B cell (primary cell): ENCODE measurements around the gene CERS1. TPM values are rescaled to one million over a fixed set of nuclear protein-coding genes. Genes with fewer than 3 reads are reported as not detected.

ENCODE experiments used
- ATAC-seq: fragments of 200-7000 bp; cut with Tn5 transposase; one replicate; pipeline ENCODE4 v1.10.0; 2021; ENCODE audit warnings: low read depth, mild to moderate bottlenecking, moderate number of reproducible peaks, moderate library complexity
- CTCF ChIA-PET: fragments of 350-600 bp; sonication (Branson Sonifier 250); formaldehyde crosslinking; loops from one replicate; lab custom pipeline; 2021; ENCODE audit warnings: antibody characterized with exemption, inconsistent platforms; lab: Charles Lee
- POLR2A ChIA-PET: fragments of 350-600 bp; sonication (Branson Sonifier 250); formaldehyde crosslinking; loops from one replicate; lab custom pipeline; 2021; ENCODE audit warnings: antibody characterized with exemption; lab: Charles Lee
- DNase-seq: peaks from one replicate; pipeline ENCODE4 v3.0.0; 2013
- H2AFZ ChIP-seq: 2 replicates; pipeline ENCODE4 v1.6.1; 2012; ENCODE audit warnings: mild to moderate bottlenecking, low read depth, low read length; ENCODE audit not compliant: insufficient read depth, poor library complexity, severe bottlenecking
- H3K27ac ChIP-seq, 2 donors: 1 replicate in 1 of 2; 2 replicates in 1 of 2; pipeline ENCODE4 v1.5.1; 2012 to 2013; ENCODE audit warnings: low read length in 2 of 2, mild to moderate bottlenecking in 2 of 2, moderate library complexity in 1 of 2
- H3K27me3 ChIP-seq, 4 experiments: fragments of 200-600 bp in 1 of 4; sonication (generic) in 1 of 4; replicated peaks in 1 of 4; 1 replicate in 2 of 4; 2 replicates in 2 of 4; pipeline versions ENCODE4 v1.6.1 to v1.7.0; 2013 to 2016; ENCODE audit warnings: low read length in 3 of 4, mild to moderate bottlenecking in 2 of 4, mixed read lengths in 1 of 4, moderate library complexity in 1 of 4; ENCODE audit not compliant: insufficient read depth in 4 of 4, control insufficient read depth in 3 of 4; ENCODE audit errors: control extremely low read depth in 1 of 4
- H3K36me3 ChIP-seq, 2 experiments: replicated peaks in 1 of 2; 1 replicate in 1 of 2; 2 replicates in 1 of 2; pipeline versions ENCODE4 v1.6.1 to v1.7.1; 2013; ENCODE audit warnings: low read length in 1 of 2; ENCODE audit not compliant: insufficient read depth in 2 of 2, control insufficient read depth in 1 of 2; ENCODE audit errors: control extremely low read depth in 1 of 2, extremely low read depth in 1 of 2
- H3K4me1 ChIP-seq, 2 donors: fragments of 200-600 bp in 1 of 2; sonication (generic) in 1 of 2; 1 replicate in 1 of 2; 2 replicates in 1 of 2; pipeline versions ENCODE4 v1.5.1 to v1.6.1; 2013 to 2017; ENCODE audit warnings: low read length in 2 of 2; ENCODE audit not compliant: control insufficient read depth in 2 of 2, insufficient read depth in 2 of 2
- H3K4me2 ChIP-seq: replicated peaks from 2 replicates; pipeline ENCODE3; 2012; ENCODE audit warnings: mild to moderate bottlenecking, low read depth, low read length; ENCODE audit not compliant: poor library complexity, severe bottlenecking
- H3K4me3 ChIP-seq, 5 experiments: fragments of 200-600 bp in 1 of 5; sonication (generic) in 1 of 5; 1 replicate in 3 of 5; 2 replicates in 2 of 5; pipeline versions ENCODE4 v1.5.1 to v1.7.0; 2011 to 2016; ENCODE audit warnings: low read length in 4 of 5, mild to moderate bottlenecking in 4 of 5, low read depth in 2 of 5, control low read depth in 1 of 5, moderate library complexity in 1 of 5; ENCODE audit not compliant: insufficient read depth in 1 of 5; ENCODE audit errors: control extremely low read depth in 1 of 5, extremely low read depth in 1 of 5
- H3K79me2 ChIP-seq: fragments of 200-600 bp; sonication (generic); one replicate; pipeline ENCODE4 v1.6.0; 2016; ENCODE audit warnings: low read length; ENCODE audit not compliant: control insufficient read depth, insufficient read depth
- H3K9ac ChIP-seq: fragments of 200-600 bp; sonication (generic); 2 replicates; pipeline ENCODE4 v1.6.1; 2017; ENCODE audit warnings: mild to moderate bottlenecking, low read length, moderate library complexity
- H3K9me3 ChIP-seq, 3 donors: one replicate each; pipeline versions ENCODE4 v1.6.1 to v1.7.1; 2013; ENCODE audit warnings: low read length in 2 of 3; ENCODE audit not compliant: control insufficient read depth in 2 of 3, insufficient read depth in 1 of 3; ENCODE audit errors: control extremely low read depth in 1 of 3
- H4K20me1 ChIP-seq: 2 replicates; pipeline ENCODE4 v1.6.0; 2012; ENCODE audit warnings: mild to moderate bottlenecking, low read length; ENCODE audit not compliant: insufficient read depth, control insufficient read depth, poor library complexity, severe bottlenecking
- H3K27ac Mint-ChIP-seq: one replicate; pipeline ENCODE4 v1.8.0; 2021; ENCODE audit warnings: mixed read lengths
- H3K27me3 Mint-ChIP-seq: one replicate; pipeline ENCODE4 v1.8.0; 2021; ENCODE audit warnings: mixed read lengths
- H3K4me1 Mint-ChIP-seq: one replicate; pipeline ENCODE4 v1.8.0; 2021; ENCODE audit warnings: mixed read lengths
- H3K4me3 Mint-ChIP-seq: one replicate; pipeline ENCODE4 v1.8.0; 2021; ENCODE audit warnings: mixed read lengths
- H3K9me3 Mint-ChIP-seq: one replicate; pipeline ENCODE4 v1.8.0; 2022; ENCODE audit warnings: mixed read lengths; ENCODE audit not compliant: insufficient read depth
- EZH2 ChIP-seq: IDR thresholded peaks from 2 replicates; pipeline ENCODE4 v1.6.1; 2012; ENCODE audit warnings: borderline replicate concordance, low read depth, mild to moderate bottlenecking, moderate library complexity, low read length; ENCODE audit not compliant: insufficient read depth, poor library complexity, severe bottlenecking
- WGBS: methylation state at CpG from one replicate; pipeline ENCODE4 v1.1.5; 2013; ENCODE audit warnings: missing lambda C conversion rate; ENCODE audit not compliant: insufficient coverage; 5-methylcytosine and 5-hydroxymethylcytosine counted together
- intact Hi-C: fragments of 100-400 bp; cut with micrococcal nuclease; formaldehyde crosslinking; loops from one replicate; pipeline ENCODE4 v1.10.0; 2022
- polyA plus RNA-seq: library from polyadenylated mRNA; depleted of rRNA; stranded (reverse); fragments of >200 nt; gene quantifications from 2 replicates; pipeline ENCODE4 v1.2.3, GENCODE V29; 2012
- total RNA-seq, 2 donors: library from RNA; stranded (reverse); fragments of 120-200 nt in 1 of 2; gene quantifications; 1 replicate in 1 of 2; 2 replicates in 1 of 2; pipeline versions ENCODE4 v1.2.3 to v1.2.4, GENCODE V29; 2013 to 2022
- TF ChIP-seq, protein P1 (sequence below): fragments of 200-600 bp; IDR thresholded peaks from one replicate; pipeline ENCODE4 v1.8.0; 2022; ENCODE audit warnings: antibody characterized with exemption, mild to moderate bottlenecking

CERS1 gene
- total and polyA plus RNA-seq, 2 donors (not counting 1 experiment from before 2014, with no cell fraction given): not detected

DNA sequence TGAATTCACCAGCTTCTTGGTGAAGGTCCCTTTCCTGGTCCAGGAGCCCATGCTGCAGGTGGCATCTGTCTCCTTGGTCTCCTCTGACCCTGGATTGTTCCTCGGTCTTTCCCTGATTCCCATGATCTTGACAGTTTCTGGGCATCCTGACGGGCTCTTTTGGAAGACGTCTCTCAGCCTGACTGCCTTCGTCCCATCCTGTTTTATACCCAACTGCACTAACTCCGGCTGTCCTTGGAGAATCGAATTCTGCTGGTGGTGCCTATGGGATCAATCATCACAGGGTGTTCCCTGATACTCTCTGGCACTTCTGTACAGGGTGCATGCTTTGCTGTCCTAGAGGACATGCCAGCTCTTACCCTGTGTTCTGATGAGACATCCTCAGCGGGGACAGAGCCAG is 19.1 kb downstream of the CERS1 start:
- Mint-ChIP-seq H3K27me3 (peaks cover 8% of the 10 kb centered on the region), H3K4me1 (no peaks in the 10 kb centered on the region), H3K27ac (no peak overlapping the region), H3K9me3 (peaks cover 3% of the 10 kb centered on the region), H3K4me3 (no peak overlapping the region)
- TF ChIP-seq, protein P1, sequence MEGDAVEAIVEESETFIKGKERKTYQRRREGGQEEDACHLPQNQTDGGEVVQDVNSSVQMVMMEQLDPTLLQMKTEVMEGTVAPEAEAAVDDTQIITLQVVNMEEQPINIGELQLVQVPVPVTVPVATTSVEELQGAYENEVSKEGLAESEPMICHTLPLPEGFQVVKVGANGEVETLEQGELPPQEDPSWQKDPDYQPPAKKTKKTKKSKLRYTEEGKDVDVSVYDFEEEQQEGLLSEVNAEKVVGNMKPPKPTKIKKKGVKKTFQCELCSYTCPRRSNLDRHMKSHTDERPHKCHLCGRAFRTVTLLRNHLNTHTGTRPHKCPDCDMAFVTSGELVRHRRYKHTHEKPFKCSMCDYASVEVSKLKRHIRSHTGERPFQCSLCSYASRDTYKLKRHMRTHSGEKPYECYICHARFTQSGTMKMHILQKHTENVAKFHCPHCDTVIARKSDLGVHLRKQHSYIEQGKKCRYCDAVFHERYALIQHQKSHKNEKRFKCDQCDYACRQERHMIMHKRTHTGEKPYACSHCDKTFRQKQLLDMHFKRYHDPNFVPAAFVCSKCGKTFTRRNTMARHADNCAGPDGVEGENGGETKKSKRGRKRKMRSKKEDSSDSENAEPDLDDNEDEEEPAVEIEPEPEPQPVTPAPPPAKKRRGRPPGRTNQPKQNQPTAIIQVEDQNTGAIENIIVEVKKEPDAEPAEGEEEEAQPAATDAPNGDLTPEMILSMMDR: no peak
- TF ChIP-seq EZH2: no peak
- Histone ChIP-seq H3K4me1 (no peaks in the 10 kb centered on the region), H3K4me3 (no peak overlapping the region), H3K27ac (no peak overlapping the region), H3K4me2 (no peak overlapping the region), H3K36me3 (no peaks in the 10 kb centered on the region), H4K20me1 (no peaks in the 10 kb centered on the region), H3K27me3 (peaks cover 0 to 8% (median under 1%) of the 10 kb centered on the region in 4 experiments), H2AFZ (no peak overlapping the region), H3K9ac (no peak overlapping the region), H3K79me2 (no peaks in the 10 kb centered on the region), H3K9me3 (peaks cover 0 to 27% (median 4%) of the 10 kb centered on the region in 3 donors)
- WGBS: 99% methylated on average over 7 of the region's 7 CpGs
- DNase-seq (no peak), ATAC-seq (no peak)
- intact Hi-C loops: no loop called here
- ChIA-PET CTCF (no interaction called here), POLR2A (no interaction called here)

GRCh38 chr19:18875726-18876125 is 20.2 kb downstream of the CERS1 start:
- Histone ChIP-seq H3K4me3 (no peak overlapping the region), H4K20me1 (no peaks in the 10 kb centered on the region), H3K4me2 (no peak overlapping the region), H3K27ac (no peak overlapping the region), H3K36me3 (no peaks in the 10 kb centered on the region), H3K9ac (no peak overlapping the region), H3K27me3 (peaks cover 0 to 20% (median 3%) of the 10 kb centered on the region in 4 experiments), H3K4me1 (peaks cover under 1 to 1% of the 10 kb centered on the region in 2 donors), H2AFZ (no peak overlapping the region), H3K79me2 (no peaks in the 10 kb centered on the region), H3K9me3 (peaks cover 0 to 27% (median 4%) of the 10 kb centered on the region in 3 donors)
- ChIA-PET POLR2A (no interaction called here), CTCF (interaction anchor here (0.7 to 1.1 kb wide), 2 partner anchors 10 to 19 kb away, joined by 3 read pairs; no protein-coding TSS in a partner anchor)
- TF ChIP-seq, protein P1: no peak
- no peak for TF ChIP-seq EZH2
- Mint-ChIP-seq H3K27me3 (peaks cover 17% of the 10 kb centered on the region), H3K4me1 (peaks cover 8% of the 10 kb centered on the region), H3K4me3 (no peak overlapping the region), H3K9me3 (peaks cover 3% of the 10 kb centered on the region), H3K27ac (no peak overlapping the region)
- WGBS: 98% methylated on average over 5 of the region's 5 CpGs
- intact Hi-C loops: no loop called here
- ATAC-seq (no peak), DNase-seq (no peak)
